Left hindlimb (tissue), 1 donor: ENCODE measurements around the gene XPO4.
"Not testable (repeated sequence)": the region's sequence is repeated elsewhere in the genome, so short reads cannot be mapped to it uniquely, and the experiment has no call there.

Experiments used
- DNase-seq: peaks from one replicate; pipeline ENCODE4 v3.0.0-alpha.2; 2018

The XPO4 gene

GRCh38 chr13:20779405-20779804 is 123.1 kb downstream of the XPO4 start:
- DNase-seq, result no peak

DNA sequence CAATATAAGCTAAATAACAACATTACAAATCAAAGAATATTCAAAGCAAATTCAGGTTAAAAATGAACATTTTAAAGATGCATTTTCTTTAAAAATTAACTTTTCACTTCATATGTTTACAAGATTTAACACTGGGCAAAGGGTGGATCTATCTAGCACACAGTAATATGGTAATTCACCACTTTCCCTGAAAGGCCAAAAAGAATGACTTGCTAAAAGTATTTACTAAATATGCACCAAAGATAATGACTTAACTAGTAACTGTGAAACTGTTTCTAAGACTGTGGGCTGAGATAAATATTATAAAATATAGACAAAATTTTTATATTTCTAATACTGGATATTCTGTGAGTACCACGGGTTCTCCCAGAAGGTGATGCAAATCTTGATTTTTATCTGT is 124.2 kb downstream of the XPO4 start:
- DNase-seq, result no peak

GRCh38 chr13:20776751-20777150 is 125.8 kb downstream of the XPO4 start:
- DNase-seq, result no peak

GRCh38 chr13:20775961-20776360 is 126.6 kb downstream of the XPO4 start:
- no peak for DNase-seq

GRCh38 chr13:20774746-20775145 is 127.8 kb downstream of the XPO4 start:
- DNase-seq, result no peak

GRCh38 chr13:20773194-20774080 is 129.1 kb downstream of the XPO4 start, which contains the start of gene EEF1AKMT1:
EEF1AKMT1 (minus strand) TSS chr13:20773961; CDS start chr13:20757598, 16,363 bp downstream.
- peak; percentile 95 for DNase-seq

DNA sequence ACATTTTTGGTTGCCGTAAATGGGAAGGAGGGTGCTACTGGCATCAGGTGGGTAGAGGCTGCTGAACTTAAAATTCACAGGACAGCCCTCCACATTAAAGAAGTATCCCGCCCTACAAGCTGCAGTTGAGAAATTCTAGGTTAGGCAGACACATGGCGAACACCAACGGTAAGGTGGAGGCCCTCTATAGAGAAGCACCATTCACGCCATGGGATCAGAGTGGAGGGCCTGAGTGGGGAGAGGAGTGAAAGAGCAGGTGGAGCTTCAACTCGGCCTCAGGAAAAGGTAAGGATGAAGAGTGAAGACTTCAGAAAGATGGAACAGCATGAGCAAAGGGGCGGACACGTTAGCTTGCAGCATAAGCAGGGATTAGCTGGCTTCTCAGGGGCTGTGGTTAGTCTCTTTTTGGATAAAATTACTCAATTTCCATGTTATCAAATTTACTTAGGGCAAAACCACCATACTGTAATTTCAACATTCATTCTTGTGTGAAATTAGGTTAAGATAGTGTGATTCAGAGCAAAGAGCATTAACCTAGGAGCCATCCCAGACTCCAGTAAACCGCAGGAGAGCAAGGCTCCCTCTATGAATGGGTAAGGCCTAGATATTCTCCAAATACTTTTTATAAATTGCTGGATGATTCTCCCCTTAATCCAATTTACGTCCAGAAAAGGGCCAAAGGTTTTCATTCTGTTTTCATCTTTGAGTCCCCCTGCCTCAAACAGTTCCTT is 130.0 kb downstream of the XPO4 start:
- DNase-seq, result no peak

GRCh38 chr13:20769834-20770233 is 132.7 kb downstream of the XPO4 start:
- DNase-seq, result no peak

DNA sequence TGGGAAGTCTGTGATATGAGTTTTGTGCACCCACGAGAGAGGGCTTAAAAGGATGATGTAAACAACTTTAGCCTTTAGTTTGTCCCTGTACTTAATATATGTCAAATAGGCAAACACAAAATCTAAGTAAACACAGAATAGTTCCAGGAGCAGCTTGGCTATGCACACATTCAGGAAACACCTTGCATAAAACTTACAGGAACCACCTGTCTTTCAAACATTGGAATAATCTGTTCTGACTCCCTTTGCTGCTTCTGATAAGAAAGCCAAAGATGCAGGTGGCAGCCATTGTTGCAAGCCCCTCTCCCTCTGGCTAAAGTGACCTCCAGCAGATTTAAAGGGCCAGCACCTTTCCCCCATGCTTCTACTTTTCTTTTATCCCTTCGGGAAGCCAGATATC is 133.5 kb downstream of the XPO4 start:
- DNase-seq, result no peak

DNA sequence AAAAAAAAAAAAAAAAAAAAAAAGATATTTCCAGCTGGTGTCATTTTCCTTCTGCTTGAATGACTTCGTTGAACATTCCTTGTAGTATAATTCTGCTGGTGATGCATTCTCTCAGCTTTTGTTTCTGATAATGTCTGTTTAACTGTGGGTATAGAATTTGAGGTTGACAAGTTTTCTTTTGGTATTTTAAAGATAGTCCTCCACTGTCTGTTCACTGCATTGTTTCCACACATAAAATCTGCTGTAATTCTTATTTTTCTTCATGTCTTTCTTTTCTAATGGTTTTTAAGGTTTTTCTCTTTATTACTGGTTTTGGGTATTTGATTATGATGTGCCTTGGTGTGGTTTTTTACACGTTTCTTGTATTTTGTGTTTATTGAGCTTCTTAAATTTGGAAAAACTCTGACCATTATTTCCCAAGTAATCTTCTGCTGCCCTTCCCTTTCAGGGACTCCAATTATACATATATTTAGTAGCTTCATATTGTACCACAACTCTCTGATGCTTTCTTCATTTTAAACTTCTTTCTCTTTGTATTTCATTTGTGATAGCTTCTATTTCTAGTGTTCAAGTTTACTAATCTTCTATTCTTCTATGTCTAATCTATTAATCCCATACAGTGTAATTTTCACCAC is 135.1 kb downstream of the XPO4 start:
- DNase-seq, result no peak

DNA sequence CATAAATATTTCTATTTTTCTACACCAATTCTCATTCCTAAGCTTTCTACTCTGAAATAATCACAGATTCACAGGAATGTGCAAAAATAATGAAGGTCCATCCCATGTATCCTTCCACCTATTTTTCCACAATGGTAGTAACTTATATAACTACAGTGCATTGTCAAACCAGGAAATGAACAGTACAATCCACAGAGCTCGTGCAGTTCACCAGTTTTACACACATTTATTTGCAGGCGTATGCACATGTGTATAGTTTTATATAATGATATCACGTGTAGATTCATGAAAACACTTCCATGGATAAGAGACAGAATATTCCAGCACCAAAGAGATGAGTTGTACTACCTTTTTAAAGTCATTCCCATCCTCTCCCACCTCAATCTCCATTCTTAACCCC is 141.7 kb downstream of the XPO4 start:
- no peak for DNase-seq

GRCh38 chr13:20754009-20754408 is 148.5 kb downstream of the XPO4 start:
- DNase-seq, result no peak

- no peak for DNase-seq
Measured at GRCh38 chr13:20749377-20749776, 153.2 kb downstream of the XPO4 start.

DNA sequence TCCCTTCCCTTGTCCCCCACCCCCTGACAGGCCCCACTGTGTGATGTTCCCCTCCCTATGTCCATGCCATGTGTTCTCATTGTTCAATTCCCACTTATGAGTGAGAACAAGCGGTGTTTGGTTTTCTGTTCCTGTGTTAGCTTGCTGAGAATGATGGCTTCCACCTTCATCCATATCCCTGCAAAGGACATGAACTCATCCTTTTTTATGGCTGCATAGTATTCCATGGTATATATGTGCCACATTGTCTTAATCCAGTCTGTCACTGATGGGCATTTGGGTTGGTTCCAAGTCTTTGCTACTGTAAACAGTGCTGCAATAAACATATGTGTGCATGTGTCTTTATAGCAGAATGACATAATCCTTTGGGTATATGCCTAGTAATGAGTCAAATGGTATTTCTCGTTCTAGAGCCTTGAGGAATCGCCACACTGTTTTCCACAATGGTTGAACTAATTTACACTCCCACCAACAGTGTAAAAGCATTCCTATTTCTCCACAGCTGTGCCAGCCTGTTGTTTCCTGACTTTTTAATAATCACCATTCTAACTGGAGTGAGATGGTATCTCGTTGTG is 158.6 kb downstream of the XPO4 start:
- DNase-seq, result not testable (repeated sequence)

- no peak for DNase-seq
Measured at GRCh38 chr13:20740021-20740420, 162.5 kb downstream of the XPO4 start.

DNA sequence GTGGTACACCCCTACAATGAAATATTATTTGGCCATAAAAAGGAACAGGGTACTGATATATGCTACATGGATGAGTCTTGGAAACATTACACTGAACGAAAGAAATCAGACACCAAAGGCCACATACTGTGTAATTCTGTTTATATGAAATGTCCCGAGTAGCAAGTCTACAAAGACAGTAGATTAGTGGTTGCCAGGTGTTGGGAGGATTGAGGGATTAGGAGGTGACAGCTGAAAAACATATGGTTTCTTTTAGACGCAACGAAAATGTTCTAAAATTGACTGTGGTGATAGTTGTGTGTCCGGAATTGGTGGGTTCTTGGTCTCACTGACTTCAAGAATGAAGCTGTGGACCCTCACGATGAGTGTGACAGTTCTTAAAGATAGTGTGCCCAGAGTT is 163.9 kb downstream of the XPO4 start:
- DNase-seq, result no peak

- no peak for DNase-seq
Measured at GRCh38 chr13:20729633-20730585, 172.6 kb downstream of the XPO4 start.

GRCh38 chr13:20728579-20729311 is 173.8 kb downstream of the XPO4 start:
- DNase-seq, result no peak

GRCh38 chr13:20727856-20728255 is 174.7 kb downstream of the XPO4 start:
- no peak for DNase-seq
